GM12878 (cell line): ENCODE measurements around the gene NAT10. TPM values are rescaled to one million over a fixed set of nuclear protein-coding genes. Genes with fewer than 3 reads are reported as not detected.

ENCODE experiments used
- ATAC-seq: fragments of 200-7000 bp; cut with Tn5 transposase; 3 replicates; pipeline ENCODE4 v1.9.1; 2020; ENCODE audit warnings: mild to moderate bottlenecking, moderate library complexity
- BruUV-seq: library from RNA; stranded (reverse); fragments of 400-500 nt; replicated peaks from 2 replicates; lab custom pipeline; 2021; lab: Mats Ljungman, UMichigan
- CTCF ChIA-PET: fragments of 300-600 bp; sonication (Branson Sonifier 250); formaldehyde crosslinking; extraction: SDS; loops from one replicate; lab custom pipeline; 2021; ENCODE audit warnings: inconsistent platforms; lab: Yijun Ruan, JAX
- POLR2A ChIA-PET: fragments of 350-600 bp; formaldehyde crosslinking; extraction: SDS; loops from one replicate; lab custom pipeline; 2021; ENCODE audit warnings: inconsistent platforms; lab: Charles Lee
- RAD21 ChIA-PET: fragments of 300-600 bp; sonication (Branson Sonifier 250); formaldehyde crosslinking; loops from one replicate; lab custom pipeline; 2023; ENCODE audit warnings: antibody characterized with exemption; ENCODE audit not compliant: unreplicated experiment; lab: Charles Lee
- SMC1A ChIA-PET: fragments of 300-600 bp; sonication (Branson Sonifier 250); formaldehyde crosslinking; loops from one replicate; lab custom pipeline; 2023; ENCODE audit not compliant: unreplicated experiment, uncharacterized antibody; lab: Charles Lee
- DNase-seq: peaks from one replicate; pipeline ENCODE4 v3.0.0-alpha.2; 2011; ENCODE audit warnings: low read depth, low spot score
- FAIRE-seq: peaks from 3 replicates; lab custom pipeline; 2011; peaks lifted over from hg19 to GRCh38; lab: Jason Lieb, UNC
- H2AFZ ChIP-seq: 2 replicates; pipeline ENCODE4 v1.6.0; 2011; ENCODE audit warnings: low read depth, low read length, control low read depth; ENCODE audit not compliant: control insufficient read depth
- H3K27ac ChIP-seq: 2 replicates; pipeline ENCODE4 v1.5.1; 2011; ENCODE audit warnings: control low read depth; ENCODE audit not compliant: control insufficient read depth, insufficient read depth
- H3K27me3 ChIP-seq, 2 experiments: replicated peaks in 1 of 2; 2 replicates each; pipeline versions ENCODE4 v1.6.0 to v1.6.1; 2011; ENCODE audit warnings: low read length in 1 of 2; ENCODE audit not compliant: control insufficient read depth in 2 of 2, insufficient read depth in 2 of 2
- H3K36me3 ChIP-seq, 2 experiments: 2 replicates each; pipeline ENCODE4 v1.5.1; 2011; ENCODE audit warnings: low read length in 1 of 2; ENCODE audit not compliant: control insufficient read depth in 2 of 2, insufficient read depth in 2 of 2
- H3K4me1 ChIP-seq: 2 replicates; pipeline ENCODE4 v1.6.1; 2011; ENCODE audit warnings: mild to moderate bottlenecking, low read length, moderate library complexity, mixed read lengths; ENCODE audit not compliant: control insufficient read depth, insufficient read depth
- H3K4me2 ChIP-seq: 2 replicates; pipeline ENCODE4 v1.6.0; 2011; ENCODE audit warnings: control low read depth; ENCODE audit not compliant: control insufficient read depth, insufficient read depth
- H3K4me3 ChIP-seq: fragments of 200-600 bp; sonication (generic); 2 replicates; pipeline ENCODE4 v1.5.1; 2016
- H3K79me2 ChIP-seq: 2 replicates; pipeline ENCODE4 v1.6.0; 2011; ENCODE audit warnings: low read length; ENCODE audit not compliant: control insufficient read depth, insufficient read depth
- H3K9ac ChIP-seq: 2 replicates; pipeline ENCODE4 v1.8.0; 2011; ENCODE audit warnings: low read length, control low read depth, mixed read lengths; ENCODE audit not compliant: control insufficient read depth, insufficient read depth
- H3K9me3 ChIP-seq: replicated peaks from 3 replicates; pipeline ENCODE4 v1.5.1; 2011; ENCODE audit warnings: mild to moderate bottlenecking, low read length; ENCODE audit not compliant: control insufficient read depth, insufficient read depth
- H4K20me1 ChIP-seq: 2 replicates; pipeline ENCODE4 v1.6.0; 2011; ENCODE audit not compliant: control insufficient read depth, insufficient read depth
- CHD1 ChIP-seq: IDR thresholded peaks from 2 replicates; pipeline ENCODE4 v1.6.1; 2012; ENCODE audit warnings: low read depth, low read length, improper control_type of control experiment
- CREB1 ChIP-seq: IDR thresholded peaks from 2 replicates; pipeline ENCODE4 v1.6.1; 2012; ENCODE audit warnings: low read depth, mild to moderate bottlenecking, inconsistent platforms
- EGR1 ChIP-seq, 2 experiments: IDR thresholded peaks; 1 replicate in 1 of 2; 2 replicates in 1 of 2; pipeline ENCODE4 v1.6.1; 2011 to 2012; ENCODE audit warnings: low read depth in 2 of 2, low read length in 2 of 2, borderline replicate concordance in 1 of 2, mild to moderate bottlenecking in 1 of 2, moderate library complexity in 1 of 2
- EP300 ChIP-seq, 2 experiments: fragments of 150-350 bp in 1 of 2; IDR thresholded peaks; 2 replicates each; pipeline ENCODE4 v1.6.1; 2011 to 2012; ENCODE audit warnings: low read depth in 2 of 2, low read length in 2 of 2, borderline replicate concordance in 1 of 2, improper control_type of control experiment in 1 of 2, inconsistent platforms in 1 of 2; ENCODE audit not compliant: control insufficient read depth in 1 of 2
- ESRRA ChIP-seq: IDR thresholded peaks from 2 replicates; pipeline ENCODE4 v1.6.1; 2012; ENCODE audit warnings: mild to moderate bottlenecking, low read length, improper control_type of control experiment
- HDAC6 ChIP-seq: fragments of 200-600 bp; sonication (generic); IDR thresholded peaks from one replicate; pipeline ENCODE4 v1.8.0; 2017; ENCODE audit warnings: antibody characterized with exemption; ENCODE audit not compliant: unreplicated experiment
- KDM1A ChIP-seq: fragments of 200-600 bp; sonication (generic); IDR thresholded peaks from 2 replicates; pipeline ENCODE4 v1.6.1; 2016; ENCODE audit warnings: borderline replicate concordance
- KLF5 ChIP-seq: fragments of 450-650 bp; IDR thresholded peaks from 2 replicates; pipeline ENCODE4 v1.6.1; 2014; ENCODE audit warnings: mild to moderate bottlenecking; ENCODE audit not compliant: partially characterized antibody
- MEF2B ChIP-seq: fragments of 450-650 bp; IDR thresholded peaks from 2 replicates; pipeline ENCODE4 v1.6.1; 2018; ENCODE audit warnings: mild to moderate bottlenecking, moderate library complexity; ENCODE audit not compliant: partially characterized antibody, poor library complexity, severe bottlenecking
- MYC ChIP-seq: IDR thresholded peaks from 2 replicates; pipeline ENCODE4 v1.6.1; 2011; ENCODE audit warnings: mild to moderate bottlenecking, low read length, moderate library complexity, inconsistent platforms; ENCODE audit not compliant: insufficient read depth, insufficient replicate concordance, insufficient read length, severe bottlenecking
- POLR2AphosphoS5 ChIP-seq: IDR thresholded peaks from 2 replicates; pipeline ENCODE4 v1.6.1; 2011; ENCODE audit warnings: mild to moderate bottlenecking, low read length, inconsistent platforms
- SPI1 ChIP-seq: IDR thresholded peaks from 2 replicates; pipeline ENCODE4 v1.6.1; 2011; ENCODE audit warnings: low read depth, mild to moderate bottlenecking, low read length, moderate library complexity, borderline replicate concordance; ENCODE audit not compliant: insufficient read depth
- TCF3 ChIP-seq: IDR thresholded peaks from 2 replicates; pipeline ENCODE4 v1.6.1; 2012; ENCODE audit warnings: low read depth, mild to moderate bottlenecking, low read length, borderline replicate concordance; ENCODE audit not compliant: insufficient read depth
- YY1 ChIP-seq: IDR thresholded peaks from 2 replicates; pipeline ENCODE4 v1.6.1; 2011; ENCODE audit warnings: low read depth, mild to moderate bottlenecking, low read length
- ZSCAN29 ChIP-seq: fragments of 450-650 bp; IDR thresholded peaks from 2 replicates; pipeline ENCODE4 v1.6.1; 2017; ENCODE audit warnings: mild to moderate bottlenecking, moderate library complexity
- WGBS: methylation state at CpG from one replicate; pipeline ENCODE4 v1.1.6; 2016; ENCODE audit warnings: low lambda C conversion rate; ENCODE audit not compliant: insufficient replicate concordance, insufficient coverage; ENCODE audit errors: missing lambda C conversion rate; 5-methylcytosine and 5-hydroxymethylcytosine counted together
- in situ Hi-C: fragments of 300-500 bp; cut with MboI; formaldehyde crosslinking; loops from 9 replicates; pipeline ENCODE4 v1.14.3; 2018; ENCODE audit warnings: mixed read lengths
- intact Hi-C: fragments of 100-400 bp; cut with micrococcal nuclease; formaldehyde crosslinking; loops from one replicate; pipeline ENCODE4 v1.14.2; 2022; ENCODE audit not compliant: unreplicated experiment
- polyA plus RNA-seq, 11 experiments: library from polyadenylated mRNA; depleted of rRNA in 4 of 11; unstranded in 6 of 11; stranded (reverse) in 5 of 11; fragments of >200 nt; fragmentation: Nextera tagmentation in 4 of 11; fragmentation: Illumina TruSeq in 1 of 11; extraction: Ambion mirVana in 4 of 11; extraction: Trizol in 1 of 11; gene quantifications; 1 replicate in 1 of 11; 2 replicates in 10 of 11; pipeline versions ENCODE4 v1.2.1 to v1.2.3, GENCODE V29; 2011 to 2016; ENCODE audit warnings: inconsistent platforms in 2 of 11, missing spikeins in 2 of 11, low read depth in 1 of 11
- total RNA-seq, 4 experiments: library from RNA; depleted of rRNA in 3 of 4; stranded (reverse); fragments of >200 nt in 3 of 4; fragmentation: Illumina TruSeq in 1 of 4; extraction: Trizol in 1 of 4; gene quantifications; 2 replicates each; pipeline versions ENCODE4 v1.2.1 to v1.2.3, GENCODE V29; 2013 to 2021
- TF ChIP-seq, protein P1 (sequence below): IDR thresholded peaks from 2 replicates; pipeline ENCODE4 v1.6.1; 2012; ENCODE audit warnings: low read depth, low read length, improper control_type of control experiment
- TF ChIP-seq, protein P2 (sequence below): IDR thresholded peaks from 2 replicates; pipeline ENCODE4 v1.6.1; 2012; ENCODE audit warnings: low read depth, low read length, improper control_type of control experiment

The NAT10 gene
- total and polyA plus RNA-seq, 10 of the 15 experiments (the other 5 are each of a cell fraction or from before 2014, with no cell fraction given) = 45.1 to 95.5 (median 72.8) TPM

DNA sequence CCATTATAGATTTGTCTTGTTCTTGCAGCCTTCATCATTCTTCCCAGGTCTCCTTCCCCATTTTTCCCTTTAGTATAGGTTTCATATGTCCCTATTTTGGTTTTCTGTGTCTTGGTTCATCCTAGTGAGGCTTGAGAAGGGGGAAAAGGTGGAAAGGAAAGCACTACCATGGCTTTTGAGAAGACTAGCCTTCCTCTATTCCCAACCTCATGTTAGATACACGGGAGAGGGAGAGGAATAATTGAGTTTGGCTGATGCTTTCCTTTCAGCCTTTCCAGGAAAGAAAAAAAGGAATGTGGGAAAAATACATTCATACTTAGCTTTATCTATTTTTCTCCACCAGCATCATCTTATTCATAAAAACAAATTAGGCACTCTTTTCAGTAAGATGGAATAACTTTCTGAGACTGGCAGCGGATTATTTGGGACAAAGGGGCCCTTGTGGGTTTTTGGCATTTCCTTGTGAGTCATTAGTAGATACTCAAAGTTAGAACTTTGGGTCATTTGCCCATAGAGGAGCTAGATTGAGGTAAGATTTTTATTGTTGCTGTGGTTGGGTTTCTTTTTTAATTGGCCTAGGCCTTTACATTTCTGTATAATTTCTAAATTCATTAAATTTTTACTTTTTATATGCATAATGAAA is 30.1 kb upstream of the NAT10 start (continued):
- TF ChIP-seq HDAC6 = no peak
- no peak for TF ChIP-seq POLR2AphosphoS5

DNA sequence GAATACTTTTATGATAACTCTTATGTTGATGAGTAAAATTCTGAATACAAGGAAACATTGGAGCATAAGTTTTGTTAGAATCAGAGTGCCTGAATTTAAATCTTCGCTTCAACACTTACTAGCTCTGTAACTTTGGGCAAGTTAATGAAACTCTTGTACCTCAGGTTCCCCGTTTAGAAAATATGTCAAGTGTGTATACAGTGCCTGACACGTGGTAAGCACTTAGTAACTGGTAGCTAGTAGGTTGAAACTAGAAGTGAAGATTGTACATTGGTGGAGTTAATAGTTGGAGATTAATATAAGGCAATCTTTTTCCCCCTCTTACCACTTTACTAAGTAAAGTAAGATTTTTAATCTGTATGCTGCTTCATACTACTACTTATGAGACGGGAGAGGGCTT is 24.8 kb upstream of the NAT10 start:
- Histone ChIP-seq H3K36me3 (peaks cover 15 to 52% of the 10 kb centered on the region in 2 experiments), H3K27me3 (no peaks in the 10 kb centered on the region), H3K4me2 (no peak overlapping the region), H3K4me1 (no peaks in the 10 kb centered on the region), H3K79me2 (peaks cover 2% of the 10 kb centered on the region), H3K27ac (no peak overlapping the region), H4K20me1 (no peaks in the 10 kb centered on the region), H3K9ac (no peak overlapping the region), H3K4me3 (no peak overlapping the region), H3K9me3 (no peaks in the 10 kb centered on the region), H2AFZ (no peak overlapping the region)
- BruUV-seq = no TSS peak
- FAIRE-seq (no peak), DNase-seq (no peak), ATAC-seq (no peak)
- SMC1A ChIA-PET = interaction anchor here (0.7 to 1.4 kb wide), 9 partner anchors 9 to 317 kb away, joined by 3 to 6 read pairs (median 3); partner anchors contain the start of gene ABTB2
- 97% methylated on average over 4 of the region's 4 CpGs for WGBS
- RAD21 ChIA-PET = interaction anchor here (0.7 kb wide), 1 partner anchor 22 kb away, joined by 3 read pairs; no protein-coding TSS in a partner anchor
- CTCF ChIA-PET = interaction anchor here (0.9 to 1.1 kb wide), 4 partner anchors 9 to 272 kb away, joined by 3 to 4 read pairs (median 4); no protein-coding TSS in a partner anchor
- POLR2A ChIA-PET = interaction anchor here (0.7 to 1.2 kb wide), 4 partner anchors 9 to 214 kb away, joined by 3 read pairs; no protein-coding TSS in a partner anchor
- in situ Hi-C loops (no loop called here), intact Hi-C loops (no loop called here)
- TF ChIP-seq KDM1A = no peak
- no peak for TF ChIP-seq CREB1
- no peak for TF ChIP-seq KLF5
- no peak for TF ChIP-seq TCF3
- TF ChIP-seq MYC = no peak
- TF ChIP-seq, protein P1, sequence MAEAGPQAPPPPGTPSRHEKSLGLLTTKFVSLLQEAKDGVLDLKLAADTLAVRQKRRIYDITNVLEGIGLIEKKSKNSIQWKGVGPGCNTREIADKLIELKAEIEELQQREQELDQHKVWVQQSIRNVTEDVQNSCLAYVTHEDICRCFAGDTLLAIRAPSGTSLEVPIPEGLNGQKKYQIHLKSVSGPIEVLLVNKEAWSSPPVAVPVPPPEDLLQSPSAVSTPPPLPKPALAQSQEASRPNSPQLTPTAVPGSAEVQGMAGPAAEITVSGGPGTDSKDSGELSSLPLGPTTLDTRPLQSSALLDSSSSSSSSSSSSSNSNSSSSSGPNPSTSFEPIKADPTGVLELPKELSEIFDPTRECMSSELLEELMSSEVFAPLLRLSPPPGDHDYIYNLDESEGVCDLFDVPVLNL = no peak
- TF ChIP-seq EP300 (IDR thresholded peaks at IDR 0.05; ENCODE audit: borderline replicate concordance in 1 of 2, control insufficient read depth in 1 of 2, low read depth in 2 of 2, low read length in 2 of 2) = no peak
- no peak for TF ChIP-seq EGR1 (IDR thresholded peaks at IDR 0.05; ENCODE audit: borderline replicate concordance in 1 of 2, low read depth in 2 of 2, low read length in 2 of 2)
- no peak for TF ChIP-seq ZSCAN29
- TF ChIP-seq YY1 = no peak
- no peak for TF ChIP-seq ESRRA
- no peak for TF ChIP-seq CHD1
- no peak for TF ChIP-seq SPI1
- no peak for TF ChIP-seq MEF2B
- TF ChIP-seq, protein P2, sequence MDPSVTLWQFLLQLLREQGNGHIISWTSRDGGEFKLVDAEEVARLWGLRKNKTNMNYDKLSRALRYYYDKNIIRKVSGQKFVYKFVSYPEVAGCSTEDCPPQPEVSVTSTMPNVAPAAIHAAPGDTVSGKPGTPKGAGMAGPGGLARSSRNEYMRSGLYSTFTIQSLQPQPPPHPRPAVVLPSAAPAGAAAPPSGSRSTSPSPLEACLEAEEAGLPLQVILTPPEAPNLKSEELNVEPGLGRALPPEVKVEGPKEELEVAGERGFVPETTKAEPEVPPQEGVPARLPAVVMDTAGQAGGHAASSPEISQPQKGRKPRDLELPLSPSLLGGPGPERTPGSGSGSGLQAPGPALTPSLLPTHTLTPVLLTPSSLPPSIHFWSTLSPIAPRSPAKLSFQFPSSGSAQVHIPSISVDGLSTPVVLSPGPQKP = no peak
